CD4-positive, alpha-beta T cell (primary cell): ENCODE measurements around the gene SERPINE1. TPM values are rescaled to one million over a fixed set of nuclear protein-coding genes. Genes with fewer than 3 reads are reported as not detected.

ENCODE experiments used
- ATAC-seq: fragments of 200-7000 bp; cut with Tn5 transposase; one replicate; pipeline ENCODE4 v1.10.0; 2022; ENCODE audit warnings: mild to moderate bottlenecking; ENCODE audit not compliant: poor library complexity
- CTCF ChIA-PET: fragments of 350-600 bp; sonication (Branson Sonifier 250); formaldehyde crosslinking; loops from one replicate; lab custom pipeline; 2021; ENCODE audit warnings: antibody characterized with exemption, inconsistent platforms; lab: Charles Lee
- POLR2A ChIA-PET: fragments of 350-600 bp; sonication (Branson Sonifier 250); formaldehyde crosslinking; loops from one replicate; lab custom pipeline; 2021; ENCODE audit warnings: antibody characterized with exemption, inconsistent platforms; lab: Charles Lee
- DNase-seq, 14 experiments: peaks; one replicate each; pipeline ENCODE4 v3.0.0-alpha.2; 2013 to 2020; ENCODE audit warnings: mixed read lengths in 2 of 14
- H3K27ac ChIP-seq, 2 donors: one replicate each; pipeline versions ENCODE4 v1.5.1 to v1.7.0; 2013; ENCODE audit warnings: low read length in 2 of 2, low read depth in 1 of 2, mild to moderate bottlenecking in 1 of 2
- H3K27me3 ChIP-seq, 2 experiments: 1 replicate in 1 of 2; 2 replicates in 1 of 2; pipeline versions ENCODE4 v1.6.1 to v1.7.0; 2013; ENCODE audit warnings: low read length in 2 of 2, control low read depth in 1 of 2, mild to moderate bottlenecking in 1 of 2, moderate library complexity in 1 of 2; ENCODE audit not compliant: insufficient read depth in 2 of 2, control insufficient read depth in 1 of 2
- H3K36me3 ChIP-seq: one replicate; pipeline ENCODE4 v1.6.1; 2013; ENCODE audit warnings: low read length, control low read depth; ENCODE audit not compliant: insufficient read depth
- H3K4me1 ChIP-seq: one replicate; pipeline ENCODE4 v1.6.1; 2013; ENCODE audit warnings: low read length, control low read depth; ENCODE audit not compliant: insufficient read depth
- H3K4me3 ChIP-seq: one replicate; pipeline ENCODE4 v1.5.1; 2013; ENCODE audit warnings: mild to moderate bottlenecking, low read length, moderate library complexity
- H3K9me3 ChIP-seq, 2 experiments: 1 replicate in 1 of 2; 2 replicates in 1 of 2; pipeline versions ENCODE4 v1.6.1 to v1.7.0; 2013; ENCODE audit warnings: low read length in 2 of 2, mild to moderate bottlenecking in 2 of 2, control low read depth in 1 of 2, moderate library complexity in 1 of 2; ENCODE audit not compliant: control insufficient read depth in 1 of 2, insufficient read depth in 1 of 2
- H3K27ac Mint-ChIP-seq: one replicate; pipeline ENCODE4 v1.8.0; 2020; ENCODE audit warnings: mixed read lengths
- H3K27me3 Mint-ChIP-seq: one replicate; pipeline ENCODE4 v1.8.0; 2021; ENCODE audit warnings: mixed read lengths
- H3K36me3 Mint-ChIP-seq: one replicate; pipeline ENCODE4 v1.8.0; 2021; ENCODE audit warnings: low read depth, mixed read lengths
- H3K4me1 Mint-ChIP-seq: one replicate; pipeline ENCODE4 v1.8.0; 2021; ENCODE audit warnings: low read depth, mixed read lengths
- H3K4me3 Mint-ChIP-seq: one replicate; pipeline ENCODE4 v1.8.0; 2020; ENCODE audit warnings: mild to moderate bottlenecking, mixed read lengths
- H3K9me3 Mint-ChIP-seq: one replicate; pipeline ENCODE4 v1.8.0; 2020; ENCODE audit warnings: mixed read lengths
- CTCF ChIP-seq: fragments of 200-600 bp; IDR thresholded peaks from one replicate; pipeline ENCODE4 v1.8.0; 2022; ENCODE audit warnings: antibody characterized with exemption, mild to moderate bottlenecking
- intact Hi-C, 2 experiments: fragments of 100-400 bp; cut with DNase I in 1 of 2; cut with micrococcal nuclease in 1 of 2; formaldehyde crosslinking; loops; one replicate each; pipeline versions ENCODE4 v1.15.1 to v1.9.0; 2023 to 2025; cut with DNase I, micrococcal nuclease
- total RNA-seq, 174 experiments: library from RNA in 2 of 174; stranded (reverse) in 2 of 174; gene quantifications; one replicate each; pipeline ENCODE4 v1.2.3 and lab custom pipeline; 2021 to 2026

SERPINE1 gene
- total RNA-seq, 2 experiments from 2014 or later: 0.11 TPM; not detected in 1

- Histone ChIP-seq H3K36me3 (peaks cover 24% of the 10 kb centered on the region), H3K4me3 (no peak overlapping the region), H3K27me3 (peaks cover 6 to 10% of the 10 kb centered on the region in 2 experiments), H3K27ac (no peak overlapping the region), H3K4me1 (peaks cover 19% of the 10 kb centered on the region), H3K9me3 (no peaks in the 10 kb centered on the region)
- no peak for DNase-seq
- H3K27me3 Mint-ChIP-seq: peaks cover 18% of the 10 kb centered on the region
- ChIA-PET CTCF (interaction anchor here (0.6 to 1.9 kb wide), 4 partner anchors 10 to 41 kb away, joined by 3 to 17 read pairs (median 6); no protein-coding TSS in a partner anchor), POLR2A (no interaction called here)
- intact Hi-C loops: no loop called here
- TF ChIP-seq CTCF: no peak
- H3K9me3 Mint-ChIP-seq: no peaks in the 10 kb centered on the region
- H3K27ac Mint-ChIP-seq: no peak overlapping the region
- peak overlapping the region; percentile 68 for H3K4me3 Mint-ChIP-seq
- ATAC-seq: no peak
- peaks cover 15% of the 10 kb centered on the region for H3K4me1 Mint-ChIP-seq
- peaks cover 45% of the 10 kb centered on the region for H3K36me3 Mint-ChIP-seq
These were observed 30.1 kb downstream of the SERPINE1 start for GRCh38 chr7:101156866-101157589.

DNA sequence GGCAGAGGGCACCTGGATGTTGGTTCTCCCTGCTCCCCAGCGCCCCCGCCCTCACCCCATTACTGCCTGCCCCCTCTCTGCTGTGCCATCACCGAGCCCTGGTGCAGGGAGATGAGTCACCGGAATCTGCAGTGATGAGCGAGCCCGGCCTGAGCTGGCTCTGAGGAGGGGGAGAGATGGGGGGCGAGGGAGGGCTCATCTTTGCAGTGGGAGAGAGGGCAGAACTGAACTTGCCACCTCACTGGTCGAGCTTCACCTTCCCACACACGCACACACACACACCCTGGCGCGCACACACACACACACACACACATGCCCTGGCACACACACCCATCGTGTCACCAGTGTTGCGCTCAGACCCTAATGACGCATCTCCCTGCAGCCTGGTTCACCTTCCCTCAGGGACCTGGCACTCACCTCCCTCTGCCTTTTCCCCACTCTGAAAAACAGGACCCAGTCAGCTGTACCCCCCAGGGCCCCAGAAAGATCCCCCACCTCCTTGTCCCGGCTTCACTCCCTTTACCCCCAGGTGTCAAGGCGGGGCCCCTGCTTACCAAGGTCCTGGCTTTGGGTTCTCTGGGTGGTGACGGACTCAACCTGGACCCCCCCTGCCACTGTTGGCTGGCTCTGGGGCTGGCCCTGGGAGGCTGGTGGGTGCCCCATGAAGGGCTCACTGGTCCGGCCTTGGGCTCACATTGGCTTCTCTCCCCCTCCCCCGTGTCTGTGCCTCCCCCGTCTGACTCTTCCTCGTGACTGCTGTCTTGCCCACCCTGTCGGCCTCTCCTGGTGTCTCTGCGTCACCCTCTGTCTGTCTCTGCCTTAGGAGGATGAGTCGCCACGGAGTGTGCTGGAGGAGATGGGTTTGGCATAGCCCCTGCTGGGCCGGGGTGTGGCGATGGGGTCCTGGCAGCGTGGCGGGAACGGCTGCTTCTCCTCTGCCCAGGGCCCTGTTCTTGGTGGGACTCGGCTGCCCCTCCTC is 33.1 kb downstream of the SERPINE1 start:
- H3K36me3 Mint-ChIP-seq: peaks cover 45% of the 10 kb centered on the region
- H3K27ac Mint-ChIP-seq: no peak overlapping the region
- Histone ChIP-seq H3K36me3 (peaks cover 24% of the 10 kb centered on the region), H3K27ac (no peak overlapping the region), H3K9me3 (peaks cover 0 to 16% of the 10 kb centered on the region in 2 experiments), H3K27me3 (peaks cover 31 to 34% of the 10 kb centered on the region in 2 experiments), H3K4me3 (no peak overlapping the region), H3K4me1 (peaks cover 34% of the 10 kb centered on the region)
- H3K4me3 Mint-ChIP-seq: no peak overlapping the region
- ATAC-seq (no peak), DNase-seq (no peak)
- no peaks in the 10 kb centered on the region for H3K9me3 Mint-ChIP-seq
- peaks cover 33% of the 10 kb centered on the region for H3K27me3 Mint-ChIP-seq
- ChIA-PET CTCF (no interaction called here), POLR2A (no interaction called here)
- no peak for TF ChIP-seq CTCF
- intact Hi-C loops: loop anchor here in 1 of 2 experiments (5.0 kb wide), 1 partner anchor 453 kb away; the partner anchor contains the start of gene POP7
- peaks cover 13% of the 10 kb centered on the region for H3K4me1 Mint-ChIP-seq

- H3K27me3 ChIP-seq: peaks cover 36 to 41% of the 10 kb centered on the region in 2 experiments
- no peak overlapping the region for H3K4me3 Mint-ChIP-seq
- POLR2A ChIA-PET: interaction anchor here (0.6 kb wide), 1 partner anchor 31 kb away, joined by 3 read pairs; no protein-coding TSS in a partner anchor
- intact Hi-C loops: loop anchor here in 1 of 2 experiments (5.0 kb wide), 1 partner anchor 454 kb away; the partner anchor contains the start of gene POP7
- peaks cover 24% of the 10 kb centered on the region for H3K36me3 ChIP-seq
- no peak overlapping the region for H3K27ac ChIP-seq
- CTCF ChIA-PET: no interaction called here
- H3K27me3 Mint-ChIP-seq: peaks cover 43% of the 10 kb centered on the region
- no peak overlapping the region for H3K27ac Mint-ChIP-seq
- H3K36me3 Mint-ChIP-seq: peaks cover 45% of the 10 kb centered on the region
- no peak for ATAC-seq
- H3K4me1 Mint-ChIP-seq: peaks cover 14% of the 10 kb centered on the region
- no peak for TF ChIP-seq CTCF
- H3K9me3 ChIP-seq: peaks cover 0 to 24% of the 10 kb centered on the region in 2 experiments
- H3K4me3 ChIP-seq: no peak overlapping the region
- H3K9me3 Mint-ChIP-seq: no peaks in the 10 kb centered on the region
- peaks cover 34% of the 10 kb centered on the region for H3K4me1 ChIP-seq
- no peak for DNase-seq
These were observed 34.0 kb downstream of the SERPINE1 start for GRCh38 chr7:101160910-101161309.
